Hepatic stellate cell (primary cell): ENCODE data around the gene GSTA2.
"Not testable (repeated sequence)": the region's sequence is repeated elsewhere in the genome, so short reads cannot be mapped to it uniquely, and the experiment has no call there.

Source experiments
- DNase-seq: peaks from one replicate; pipeline ENCODE4 v3.0.0; 2011; ENCODE audit warnings: low spot score

The GSTA2 gene

DNA sequence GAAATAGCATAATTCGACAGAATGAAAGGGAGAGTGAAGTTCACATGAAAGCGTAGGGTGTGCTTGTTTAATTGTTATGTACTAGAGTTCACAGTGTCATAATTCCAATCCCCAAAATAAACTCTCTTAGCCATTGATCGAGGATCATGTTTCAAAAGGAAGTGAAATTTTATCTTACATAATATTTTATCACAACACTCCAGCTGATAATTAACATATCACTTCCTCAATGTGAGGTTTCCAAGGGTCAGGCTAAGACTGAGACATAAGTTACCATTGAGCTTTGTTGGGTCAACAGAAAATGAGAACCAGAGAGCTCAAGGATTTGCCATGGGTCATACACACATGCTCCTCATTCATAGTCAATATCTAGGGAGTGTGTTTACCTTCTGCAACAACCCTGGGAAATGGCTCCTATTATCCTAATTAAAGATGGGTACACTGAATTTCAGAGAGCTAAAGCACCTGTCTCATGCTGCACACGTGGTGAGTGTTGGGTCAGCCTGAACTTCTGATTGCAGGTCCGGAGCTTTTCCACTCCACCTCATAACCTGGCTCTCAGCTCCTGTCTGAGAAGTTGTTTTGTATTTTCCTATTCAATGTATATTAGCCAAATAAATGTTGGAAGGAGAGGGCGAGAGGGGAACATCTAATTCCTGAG, 3.0 kb downstream of the GSTA2 start:
- DNase-seq: no peak

GRCh38 chr6:52759085-52759484, 4.2 kb downstream of the GSTA2 start:
- no peak for DNase-seq

DNA sequence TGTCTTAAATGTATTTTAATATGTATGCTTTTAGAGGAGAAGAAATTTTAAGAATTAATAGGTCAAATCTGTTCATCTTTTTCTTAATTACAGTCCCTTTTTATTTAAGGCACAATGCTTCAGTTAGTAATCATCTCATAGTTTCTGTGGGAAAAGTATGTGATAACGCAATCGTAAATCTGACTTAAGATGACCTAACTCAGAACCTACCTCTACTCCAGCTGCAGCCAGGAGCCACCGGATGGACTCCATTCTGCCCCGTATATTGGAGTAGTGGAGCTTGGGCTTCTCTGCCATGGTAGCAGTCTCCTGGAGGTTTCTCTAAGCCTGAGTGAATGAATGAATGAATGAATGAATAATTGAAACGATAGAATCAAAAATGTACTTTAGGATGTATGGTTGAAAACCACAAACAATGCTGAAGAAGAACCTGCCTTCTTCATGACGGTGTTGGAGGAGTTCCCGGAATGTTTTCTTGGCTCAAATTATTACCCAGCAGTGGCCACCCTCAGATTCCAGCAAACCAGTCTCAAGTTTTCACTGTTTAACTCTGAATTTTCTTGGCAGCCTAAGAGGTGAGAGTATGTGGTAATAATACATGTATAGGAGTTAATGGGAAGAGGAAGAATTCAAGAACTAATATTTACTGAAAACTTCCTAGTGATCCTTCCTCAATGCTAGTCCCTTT, 5.5 kb downstream of the GSTA2 start:
- DNase-seq: not testable (repeated sequence)

- no peak for DNase-seq
Measured at GRCh38 chr6:52754443-52754842, 8.8 kb downstream of the GSTA2 start.

GRCh38 chr6:52753137-52753536, 10.1 kb downstream of the GSTA2 start:
- not testable (repeated sequence) for DNase-seq

DNA sequence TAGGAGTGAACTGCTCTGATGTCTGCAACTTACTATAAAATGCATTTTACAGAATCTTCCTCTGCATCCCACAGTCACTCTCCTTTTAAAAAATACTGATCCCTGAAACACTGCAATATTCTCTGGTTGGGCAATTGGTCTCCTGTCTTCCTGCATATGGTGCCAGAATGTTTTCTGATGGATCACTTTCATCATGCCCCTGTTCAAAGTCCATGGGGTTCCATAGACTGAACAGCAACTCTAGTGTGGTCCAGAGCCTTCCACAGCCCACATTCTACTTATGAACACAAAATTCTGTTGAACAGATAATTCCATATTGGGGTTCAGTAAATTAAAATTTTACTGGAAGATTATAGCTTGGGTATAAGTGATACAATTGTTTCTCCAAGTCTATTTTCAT, 11.0 kb downstream of the GSTA2 start:
- DNase-seq: no peak

DNA sequence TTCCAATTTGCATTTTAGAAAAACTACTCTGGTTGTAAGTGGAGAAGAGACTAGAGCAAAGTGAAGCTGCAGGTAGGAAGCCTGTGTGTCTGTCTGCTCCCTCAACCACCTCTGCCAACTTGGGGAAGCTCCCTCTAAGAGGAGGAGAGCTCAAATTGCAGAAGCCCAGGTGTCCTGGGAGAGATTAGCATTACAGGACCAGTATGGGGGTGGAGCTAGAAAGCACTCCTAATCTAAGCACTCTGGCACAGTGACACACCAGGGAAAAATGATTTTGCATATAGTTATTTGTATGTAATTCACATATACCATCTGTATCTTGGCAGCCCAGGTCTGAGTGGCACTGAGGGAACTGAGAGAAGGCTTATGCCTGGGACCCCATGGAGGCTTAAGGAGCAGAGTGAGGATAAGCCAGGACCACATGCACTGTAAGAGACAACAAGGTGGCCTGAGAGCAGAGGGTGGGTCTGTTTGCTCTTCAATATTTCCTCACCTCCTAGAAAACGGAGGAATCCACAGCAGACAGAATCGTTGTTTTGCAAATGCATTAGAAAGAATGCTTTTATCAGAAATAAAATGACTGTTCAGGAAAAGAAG, 13.6 kb downstream of the GSTA2 start:
- DNase-seq: no peak

GRCh38 chr6:52747301-52747700, 16.0 kb downstream of the GSTA2 start:
- not testable (repeated sequence) for DNase-seq

GRCh38 chr6:52746213-52746612, 17.1 kb downstream of the GSTA2 start:
- no peak for DNase-seq

GRCh38 chr6:52745764-52746201, 17.5 kb downstream of the GSTA2 start:
- no peak for DNase-seq

- DNase-seq: no peak
Measured at GRCh38 chr6:52741872-52742271, 21.4 kb downstream of the GSTA2 start.

- DNase-seq: no peak
Measured at GRCh38 chr6:52739627-52740026, 23.6 kb downstream of the GSTA2 start.

DNA sequence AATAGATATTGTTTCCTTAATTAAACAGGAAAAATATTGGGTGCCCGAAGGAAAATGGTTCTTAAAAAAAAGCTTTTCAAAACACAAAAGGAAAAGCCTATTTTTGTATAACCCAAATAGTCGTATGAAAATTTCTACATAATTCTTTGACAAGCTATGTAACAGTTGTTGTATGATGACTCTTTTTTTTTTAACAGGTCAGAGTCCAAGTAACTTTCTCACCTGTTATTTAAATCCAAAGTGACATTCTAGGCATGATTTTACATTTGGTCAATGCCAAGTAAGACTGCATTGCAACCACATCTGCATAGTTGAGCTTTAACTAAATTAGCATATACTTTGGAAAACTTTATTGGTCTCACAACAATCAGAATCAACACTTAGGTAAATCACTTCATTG, 24.1 kb downstream of the GSTA2 start:
- no peak for DNase-seq

DNA sequence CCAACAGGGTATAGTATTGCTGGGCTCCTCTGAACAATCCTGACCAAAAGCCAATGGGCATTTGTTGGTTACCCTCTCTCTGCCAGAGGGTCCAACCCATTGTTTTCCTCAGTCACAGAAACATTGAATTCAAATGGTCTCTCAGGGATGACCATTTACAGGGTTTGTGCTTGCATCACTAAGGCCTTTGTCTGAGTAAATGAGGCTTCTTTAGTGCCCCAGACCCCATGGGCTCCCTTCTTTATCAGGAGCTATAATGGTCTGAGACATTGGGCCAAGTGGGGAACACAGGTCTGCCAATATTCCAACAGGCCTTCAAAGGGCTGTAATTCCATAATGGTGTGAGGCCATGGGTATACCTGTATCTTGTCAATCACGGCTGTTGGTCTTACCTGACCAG, 27.1 kb downstream of the GSTA2 start:
- DNase-seq: no peak

- DNase-seq: no peak
Measured at GRCh38 chr6:52735071-52735470, 28.2 kb downstream of the GSTA2 start.

GRCh38 chr6:52734072-52734471, 29.2 kb downstream of the GSTA2 start:
- DNase-seq: no peak

DNA sequence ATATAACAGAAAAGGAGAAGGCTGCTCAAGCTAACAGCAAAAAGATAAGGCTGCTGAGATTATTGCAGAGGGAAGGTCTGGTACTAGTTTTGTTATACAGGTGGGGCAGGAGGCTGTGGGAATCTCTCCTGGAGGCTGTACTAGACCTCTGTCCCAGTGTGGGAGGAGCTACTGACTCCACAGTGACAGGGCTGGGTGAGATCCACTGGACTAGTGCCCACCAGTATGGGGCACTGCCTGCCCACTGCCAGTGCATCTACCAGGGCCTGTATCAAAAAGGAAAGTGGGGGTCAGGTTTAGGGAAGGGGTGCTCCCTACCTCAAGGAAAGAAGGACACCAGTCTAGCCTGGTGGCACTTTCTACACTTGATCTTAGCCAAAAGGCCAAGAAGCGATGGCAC, 30.1 kb downstream of the GSTA2 start:
- DNase-seq: no peak

DNA sequence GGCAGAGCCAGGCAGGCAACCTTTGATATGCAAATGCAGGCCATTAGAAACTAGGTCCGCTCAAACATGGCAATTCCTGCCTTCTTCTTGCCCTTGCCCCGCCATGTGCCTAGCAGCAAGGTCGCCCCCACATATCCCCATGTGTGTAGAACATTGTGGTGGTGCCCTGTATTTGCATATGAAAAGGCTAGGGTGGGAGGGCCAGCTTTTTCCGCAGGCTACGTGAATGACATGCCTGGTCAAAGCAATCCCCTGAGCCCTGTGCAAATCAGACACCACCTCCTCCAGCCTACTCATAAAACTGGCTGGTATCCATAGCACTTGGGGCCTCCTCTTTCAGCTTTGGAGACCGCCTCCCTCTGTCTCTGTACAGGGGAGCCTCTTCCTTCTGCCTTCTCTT, 31.6 kb downstream of the GSTA2 start:
- DNase-seq: no peak

- DNase-seq: no peak
Measured at GRCh38 chr6:52729576-52729975, 33.7 kb downstream of the GSTA2 start.

- DNase-seq: no peak
Measured at GRCh38 chr6:52728394-52728793, 34.9 kb downstream of the GSTA2 start.

DNA sequence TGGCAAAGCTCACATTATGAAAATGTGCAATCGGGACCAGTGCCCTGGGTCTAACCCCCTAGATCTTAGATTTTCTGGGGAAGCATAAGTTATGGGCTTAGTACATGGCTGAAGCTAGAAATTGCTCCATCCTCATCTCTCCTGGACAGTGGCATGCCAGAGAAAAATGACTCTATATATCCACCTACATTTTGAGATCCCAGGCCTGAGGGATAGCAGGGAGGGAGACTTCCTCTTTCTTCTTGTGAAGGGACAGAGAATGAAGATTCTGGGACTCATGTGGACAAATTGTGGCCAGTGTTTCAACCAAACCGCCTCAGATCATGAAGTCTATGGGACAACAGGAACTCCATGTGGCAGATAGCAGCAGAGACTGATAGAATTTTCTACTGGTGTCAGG, 35.4 kb downstream of the GSTA2 start:
- no peak for DNase-seq

- DNase-seq: no peak
Measured at GRCh38 chr6:52726741-52727535, 36.3 kb downstream of the GSTA2 start.

- no peak for DNase-seq
Measured at GRCh38 chr6:52726193-52726542, 37.1 kb downstream of the GSTA2 start.
